ENCODE data around the gene VPS41.

The VPS41 gene

DNA sequence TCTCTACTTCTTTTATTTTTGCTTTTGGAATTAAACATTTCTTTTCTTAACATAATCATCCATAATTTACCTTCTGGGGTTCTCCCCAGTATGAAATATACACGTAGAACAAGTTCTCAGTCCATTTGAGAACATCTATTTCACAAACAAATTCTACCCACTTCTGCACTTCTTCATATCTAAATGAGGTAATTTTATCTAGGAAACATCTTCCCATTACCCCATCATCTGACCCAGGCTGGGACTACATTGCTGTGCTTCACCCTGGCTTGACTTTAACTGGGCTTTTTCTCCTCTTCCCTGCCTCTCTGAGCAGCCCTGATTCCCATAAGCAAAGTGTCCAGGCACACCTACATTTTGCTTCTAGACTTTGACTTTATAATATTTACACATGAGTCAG lies 234.5 kb downstream of the VPS41 start:
- no peak for ATAC-seq (ENCODE audit: insufficient read depth, low read depth)
- Histone ChIP-seq H3K27me3 (ENCODE audit: insufficient read depth, low read length, poor library complexity) (peaks cover 11% of the 10 kb centered on the region), H3K4me1 (ENCODE audit: insufficient read depth, low read length) (no peaks in the 10 kb centered on the region), H4K20me1 (ENCODE audit: insufficient read depth, low read length) (no peaks in the 10 kb centered on the region), H3K9ac (ENCODE audit: low read depth, low read length) (no peak overlapping the region), H2AFZ (ENCODE audit: low read depth, low read length) (no peak overlapping the region), H3K36me3 (ENCODE audit: insufficient read depth, low read length) (no peaks in the 10 kb centered on the region), H3K4me2 (ENCODE audit: insufficient read depth, low read length) (no peak overlapping the region), H3K27ac (ENCODE audit: low read length) (no peak overlapping the region), H3K4me3 (ENCODE audit: low read depth in 1 of 2, low read length in 2 of 2) (no peak overlapping the region), H3K79me2 (ENCODE audit: insufficient read depth, low read length) (no peaks in the 10 kb centered on the region), H3K9me3 (ENCODE audit: insufficient read depth, low read length, severe bottlenecking) (no peaks in the 10 kb centered on the region)
- DNase-seq, result no peak
- no peak for TF ChIP-seq EZH2 (IDR thresholded peaks at IDR 0.05; ENCODE audit: borderline replicate concordance, low read depth, low read length, severe bottlenecking)
- TF ChIP-seq, protein P1, sequence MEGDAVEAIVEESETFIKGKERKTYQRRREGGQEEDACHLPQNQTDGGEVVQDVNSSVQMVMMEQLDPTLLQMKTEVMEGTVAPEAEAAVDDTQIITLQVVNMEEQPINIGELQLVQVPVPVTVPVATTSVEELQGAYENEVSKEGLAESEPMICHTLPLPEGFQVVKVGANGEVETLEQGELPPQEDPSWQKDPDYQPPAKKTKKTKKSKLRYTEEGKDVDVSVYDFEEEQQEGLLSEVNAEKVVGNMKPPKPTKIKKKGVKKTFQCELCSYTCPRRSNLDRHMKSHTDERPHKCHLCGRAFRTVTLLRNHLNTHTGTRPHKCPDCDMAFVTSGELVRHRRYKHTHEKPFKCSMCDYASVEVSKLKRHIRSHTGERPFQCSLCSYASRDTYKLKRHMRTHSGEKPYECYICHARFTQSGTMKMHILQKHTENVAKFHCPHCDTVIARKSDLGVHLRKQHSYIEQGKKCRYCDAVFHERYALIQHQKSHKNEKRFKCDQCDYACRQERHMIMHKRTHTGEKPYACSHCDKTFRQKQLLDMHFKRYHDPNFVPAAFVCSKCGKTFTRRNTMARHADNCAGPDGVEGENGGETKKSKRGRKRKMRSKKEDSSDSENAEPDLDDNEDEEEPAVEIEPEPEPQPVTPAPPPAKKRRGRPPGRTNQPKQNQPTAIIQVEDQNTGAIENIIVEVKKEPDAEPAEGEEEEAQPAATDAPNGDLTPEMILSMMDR (IDR thresholded peaks at IDR 0.05; ENCODE audit: borderline replicate concordance, extremely low read depth, low read length, poor library complexity, severe bottlenecking), result no peak

DNA sequence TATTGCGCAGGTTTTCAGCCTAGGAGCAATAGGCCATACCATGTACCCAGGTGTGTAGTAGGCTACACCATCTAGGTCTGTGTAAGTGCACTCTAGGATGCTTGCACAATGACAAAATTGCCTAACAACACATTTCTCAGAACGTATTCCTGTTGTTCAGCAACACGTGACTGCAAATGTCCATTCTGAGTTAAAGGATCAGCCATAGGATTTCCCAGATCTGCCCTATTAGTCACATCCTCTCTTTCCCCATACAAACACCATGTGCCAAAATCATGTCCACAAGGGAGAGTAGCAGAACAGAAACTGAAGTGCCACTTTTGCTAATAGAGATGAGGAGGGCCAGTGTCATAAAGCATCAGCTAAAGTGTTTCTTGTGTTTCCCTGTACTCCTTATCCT lies 235.2 kb downstream of the VPS41 start:
- TF ChIP-seq EZH2 (IDR thresholded peaks at IDR 0.05; ENCODE audit: borderline replicate concordance, low read depth, low read length, severe bottlenecking), result no peak
- TF ChIP-seq, protein P1 (IDR thresholded peaks at IDR 0.05; ENCODE audit: borderline replicate concordance, extremely low read depth, low read length, poor library complexity, severe bottlenecking), result no peak
- no peak overlapping the region for H3K4me2 ChIP-seq (ENCODE audit: insufficient read depth, low read length)
- H3K36me3 ChIP-seq (ENCODE audit: insufficient read depth, low read length), result no peaks in the 10 kb centered on the region
- H2AFZ ChIP-seq (ENCODE audit: low read depth, low read length), result no peak overlapping the region
- no peaks in the 10 kb centered on the region for H3K79me2 ChIP-seq (ENCODE audit: insufficient read depth, low read length)
- no peaks in the 10 kb centered on the region for H3K4me1 ChIP-seq (ENCODE audit: insufficient read depth, low read length)
- ATAC-seq (ENCODE audit: insufficient read depth, low read depth) (no peak), DNase-seq (no peak)
- H3K9me3 ChIP-seq (ENCODE audit: insufficient read depth, low read length, severe bottlenecking), result no peaks in the 10 kb centered on the region
- no peaks in the 10 kb centered on the region for H4K20me1 ChIP-seq (ENCODE audit: insufficient read depth, low read length)
- no peak overlapping the region for H3K4me3 ChIP-seq (ENCODE audit: low read depth in 1 of 2, low read length in 2 of 2)
- peaks cover 11% of the 10 kb centered on the region for H3K27me3 ChIP-seq (ENCODE audit: insufficient read depth, low read length, poor library complexity)
- H3K9ac ChIP-seq (ENCODE audit: low read depth, low read length), result no peak overlapping the region
- no peak overlapping the region for H3K27ac ChIP-seq (ENCODE audit: low read length)

Data from DND-41 (cell line).